Measurements from ENCODE around the gene ACOXL. TPM values are rescaled to one million over a fixed set of nuclear protein-coding genes. Genes with fewer than 3 reads are reported as not detected.

ACOXL gene
- total RNA-seq, 1 donor, result not detected

GRCh38 chr2:111101592-111101991 is 369.2 kb downstream of the ACOXL start:
- Histone ChIP-seq H3K27ac (ENCODE audit: low read depth, low read length) (no peak overlapping the region), H3K9me3 (ENCODE audit: low read depth, low read length) (no peaks in the 10 kb centered on the region), H4K20me1 (ENCODE audit: insufficient read depth, low read length) (no peaks in the 10 kb centered on the region), H3K79me2 (ENCODE audit: insufficient read depth, low read length) (no peaks in the 10 kb centered on the region), H3K36me3 (ENCODE audit: insufficient read depth, low read length) (no peaks in the 10 kb centered on the region), H3K4me3 (ENCODE audit: insufficient read depth, low read length) (no peak overlapping the region), H3K4me2 (ENCODE audit: insufficient read depth, low read length) (no peak overlapping the region), H3K4me1 (ENCODE audit: insufficient read depth, low read length) (no peaks in the 10 kb centered on the region), H3K27me3 (ENCODE audit: insufficient read depth, low read length) (peaks cover 39% of the 10 kb centered on the region), H2AFZ (ENCODE audit: low read length) (no peak overlapping the region)
- no peak for DNase-seq (ENCODE audit: insufficient read length, low spot score, missing footprints)
- TF ChIP-seq CTCF (IDR thresholded peaks at IDR 0.05; ENCODE audit: extremely low read depth, low read depth, low read length), result no peak

GRCh38 chr2:111102216-111102615 is 369.8 kb downstream of the ACOXL start:
- no peak overlapping the region for H3K4me3 ChIP-seq (ENCODE audit: insufficient read depth, low read length)
- DNase-seq (ENCODE audit: insufficient read length, low spot score, missing footprints), result no peak
- H3K79me2 ChIP-seq (ENCODE audit: insufficient read depth, low read length), result no peaks in the 10 kb centered on the region
- H3K27ac ChIP-seq (ENCODE audit: low read depth, low read length), result no peak overlapping the region
- H3K36me3 ChIP-seq (ENCODE audit: insufficient read depth, low read length), result no peaks in the 10 kb centered on the region
- no peak overlapping the region for H3K4me2 ChIP-seq (ENCODE audit: insufficient read depth, low read length)
- H2AFZ ChIP-seq (ENCODE audit: low read length), result no peak overlapping the region
- no peak for TF ChIP-seq CTCF (IDR thresholded peaks at IDR 0.05; ENCODE audit: extremely low read depth, low read depth, low read length)
- no peaks in the 10 kb centered on the region for H3K9me3 ChIP-seq (ENCODE audit: low read depth, low read length)
- H4K20me1 ChIP-seq (ENCODE audit: insufficient read depth, low read length), result no peaks in the 10 kb centered on the region
- no peaks in the 10 kb centered on the region for H3K4me1 ChIP-seq (ENCODE audit: insufficient read depth, low read length)
- peaks cover 35% of the 10 kb centered on the region for H3K27me3 ChIP-seq (ENCODE audit: insufficient read depth, low read length)

GRCh38 chr2:111105926-111106325 is 373.6 kb downstream of the ACOXL start:
- no peak for DNase-seq (ENCODE audit: insufficient read length, low spot score, missing footprints)
- Histone ChIP-seq H2AFZ (ENCODE audit: low read length) (no peak overlapping the region), H3K9me3 (ENCODE audit: low read depth, low read length) (no peaks in the 10 kb centered on the region), H3K4me2 (ENCODE audit: insufficient read depth, low read length) (no peak overlapping the region), H3K36me3 (ENCODE audit: insufficient read depth, low read length) (no peaks in the 10 kb centered on the region), H3K4me1 (ENCODE audit: insufficient read depth, low read length) (no peaks in the 10 kb centered on the region), H3K27me3 (ENCODE audit: insufficient read depth, low read length) (peaks cover 32% of the 10 kb centered on the region), H3K4me3 (ENCODE audit: insufficient read depth, low read length) (no peak overlapping the region), H3K79me2 (ENCODE audit: insufficient read depth, low read length) (no peaks in the 10 kb centered on the region), H4K20me1 (ENCODE audit: insufficient read depth, low read length) (no peaks in the 10 kb centered on the region), H3K27ac (ENCODE audit: low read depth, low read length) (no peak overlapping the region)
- TF ChIP-seq CTCF (IDR thresholded peaks at IDR 0.05; ENCODE audit: extremely low read depth, low read depth, low read length), result no peak

GRCh38 chr2:111106706-111107105 is 374.3 kb downstream of the ACOXL start:
- no peak overlapping the region for H3K4me3 ChIP-seq (ENCODE audit: insufficient read depth, low read length)
- no peak overlapping the region for H2AFZ ChIP-seq (ENCODE audit: low read length)
- no peaks in the 10 kb centered on the region for H3K4me1 ChIP-seq (ENCODE audit: insufficient read depth, low read length)
- no peaks in the 10 kb centered on the region for H3K79me2 ChIP-seq (ENCODE audit: insufficient read depth, low read length)
- TF ChIP-seq CTCF (IDR thresholded peaks at IDR 0.05; ENCODE audit: extremely low read depth, low read depth, low read length), result no peak
- H4K20me1 ChIP-seq (ENCODE audit: insufficient read depth, low read length), result no peaks in the 10 kb centered on the region
- no peak overlapping the region for H3K4me2 ChIP-seq (ENCODE audit: insufficient read depth, low read length)
- H3K27ac ChIP-seq (ENCODE audit: low read depth, low read length), result no peak overlapping the region
- no peaks in the 10 kb centered on the region for H3K9me3 ChIP-seq (ENCODE audit: low read depth, low read length)
- H3K27me3 ChIP-seq (ENCODE audit: insufficient read depth, low read length), result peaks cover 35% of the 10 kb centered on the region
- DNase-seq (ENCODE audit: insufficient read length, low spot score, missing footprints), result no peak
- no peaks in the 10 kb centered on the region for H3K36me3 ChIP-seq (ENCODE audit: insufficient read depth, low read length)
